OCI-M2 (cell line): ENCODE data around the gene ACTL10.

Experiments
- DNase-seq: peaks from one replicate; lab custom pipeline; 2025; ENCODE audit not compliant: unreplicated experiment; lab: John Stamatoyannopoulos, UW

Gene ACTL10

GRCh38 chr20:33663161-33664084, 3.3 kb upstream of the ACTL10 start:
- DNase-seq, result no peak

- DNase-seq, result no peak
Observed at GRCh38 chr20:33664085-33664761, 2.5 kb upstream of the ACTL10 start.

GRCh38 chr20:33664762-33665144, 2.0 kb upstream of the ACTL10 start:
- DNase-seq, result no peak

GRCh38 chr20:33667245-33667675, 517 bp downstream of the ACTL10 start:
- no peak for DNase-seq

- peak; percentile 52 for DNase-seq
Observed at GRCh38 chr20:33667676-33668465, 1.1 kb downstream of the ACTL10 start.

- DNase-seq, result no peak
Observed at GRCh38 chr20:33668466-33669155, 1.9 kb downstream of the ACTL10 start.

GRCh38 chr20:33669224-33669623, 2.5 kb downstream of the ACTL10 start:
- no peak for DNase-seq

- DNase-seq, result no peak
Observed at GRCh38 chr20:33669873-33670640, 3.3 kb downstream of the ACTL10 start.

- no peak for DNase-seq
Observed at GRCh38 chr20:33670715-33671499, 4.2 kb downstream of the ACTL10 start.

GRCh38 chr20:33671573-33672288, 5.0 kb downstream of the ACTL10 start:
- no peak for DNase-seq

GRCh38 chr20:33672426-33673113, 5.8 kb downstream of the ACTL10 start:
- no peak for DNase-seq

GRCh38 chr20:33673114-33673409, 6.3 kb downstream of the ACTL10 start:
- no peak for DNase-seq

- DNase-seq, result no peak
Observed at GRCh38 chr20:33673410-33674293, 6.9 kb downstream of the ACTL10 start.

- DNase-seq, result no peak
Observed at GRCh38 chr20:33674294-33675135, 7.8 kb downstream of the ACTL10 start, which contains the start of gene NECAB3. Gene NECAB3, minus strand, starts transcription at chr20:33674428. Its CDS starts 76 bp downstream, at chr20:33674352.

GRCh38 chr20:33675136-33675959, 8.6 kb downstream of the ACTL10 start:
- no peak for DNase-seq
